Activated CD8-positive, alpha-beta memory T cell treated with anti-CD3 and anti-CD28 coated beads for 48 hours (primary cell): ENCODE measurements around the gene HRNR.
"Not testable (repeated sequence)": the region's sequence is repeated elsewhere in the genome, so short reads cannot be mapped to it uniquely, and the experiment has no call there.

ENCODE experiments used
- DNase-seq, 3 experiments: peaks; one replicate each; pipeline ENCODE4 v3.0.0-alpha.2; 2020; ENCODE audit warnings: low read depth in 2 of 3, low spot score in 2 of 3

Gene HRNR

DNA sequence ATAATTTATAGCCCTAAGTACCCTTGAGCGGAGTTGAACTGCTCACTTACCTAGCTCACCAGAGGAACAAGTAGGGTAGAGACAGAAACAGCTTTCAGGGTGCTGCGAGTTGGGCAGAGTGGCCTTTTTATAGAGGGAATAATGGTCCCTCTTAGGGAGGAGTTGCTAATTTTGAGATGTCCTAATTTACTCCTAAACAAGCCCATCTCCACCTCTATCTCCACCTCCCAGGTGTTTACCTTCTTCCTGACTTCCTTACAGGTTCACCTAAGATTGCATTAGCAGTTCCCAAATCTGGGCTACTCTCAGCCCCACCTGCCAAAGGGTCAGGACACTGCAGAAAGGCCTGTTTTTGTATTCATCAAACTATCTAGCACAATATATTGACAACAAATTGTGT lies at the start of gene HRNR:
HRNR (minus strand) TSS at position 101 of the 400 bp plus-strand sequence. CDS start 940 bp downstream, outside the sequence.
- no peak for DNase-seq

DNA sequence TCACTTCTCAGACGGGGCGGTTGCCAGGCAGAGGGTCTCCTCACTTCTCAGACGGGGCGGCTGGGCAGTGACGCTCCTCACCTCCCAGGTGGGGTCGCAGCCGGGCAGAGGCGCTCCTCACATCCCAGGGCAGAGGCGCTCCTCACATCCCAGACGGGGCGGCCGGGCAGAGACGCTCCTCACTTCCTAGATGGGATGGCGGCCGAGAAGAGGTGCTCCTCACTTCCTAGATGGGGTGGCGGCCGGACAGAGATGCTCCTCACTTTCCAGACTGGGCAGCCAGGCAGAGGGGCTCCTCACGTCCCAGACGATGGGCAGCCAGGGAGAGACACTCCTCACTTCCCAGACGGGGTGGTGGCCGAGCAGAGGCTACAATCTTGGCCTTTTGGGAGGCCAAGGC lies 32.4 kb upstream of the HRNR start:
- DNase-seq: not testable (repeated sequence)

DNA sequence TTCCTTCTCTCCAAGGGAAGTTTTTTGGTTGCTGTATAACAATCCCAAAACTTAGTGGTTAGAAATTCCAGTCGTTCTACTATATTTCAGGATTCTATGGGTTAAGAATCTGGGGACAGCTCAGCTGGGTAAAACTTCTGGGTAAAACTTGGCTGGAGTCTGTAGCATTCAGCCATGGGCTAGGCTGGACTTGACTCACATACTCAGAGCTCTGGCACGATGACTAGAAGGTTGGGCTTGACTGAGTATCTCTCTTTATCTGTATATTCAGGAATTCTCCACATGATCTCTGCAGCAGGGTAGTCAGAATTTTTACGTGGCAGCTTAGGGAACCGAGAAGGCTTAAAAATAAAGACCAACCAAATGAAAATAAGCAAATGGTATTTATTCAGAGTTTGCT lies 28.2 kb upstream of the HRNR start:
- DNase-seq: no peak

DNA sequence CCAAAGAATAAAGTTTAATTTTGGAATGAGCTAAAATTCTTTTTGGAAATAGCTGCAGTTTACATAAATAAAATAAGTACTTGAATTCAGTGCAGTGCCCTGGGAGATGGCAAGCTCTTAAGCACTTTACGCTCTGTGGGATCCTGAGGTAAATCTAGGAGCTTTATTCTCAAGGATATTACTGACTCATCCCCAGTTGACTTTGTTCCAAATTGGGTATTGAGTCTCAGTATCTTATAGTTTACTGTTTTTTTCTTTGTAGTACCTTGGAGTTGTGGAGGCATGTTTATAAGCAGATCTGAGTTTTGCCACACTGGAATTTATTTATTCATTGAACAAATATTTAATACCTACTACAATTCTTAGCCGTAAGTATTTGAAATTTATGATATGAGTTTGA lies 27.4 kb upstream of the HRNR start:
- DNase-seq: no peak

DNA sequence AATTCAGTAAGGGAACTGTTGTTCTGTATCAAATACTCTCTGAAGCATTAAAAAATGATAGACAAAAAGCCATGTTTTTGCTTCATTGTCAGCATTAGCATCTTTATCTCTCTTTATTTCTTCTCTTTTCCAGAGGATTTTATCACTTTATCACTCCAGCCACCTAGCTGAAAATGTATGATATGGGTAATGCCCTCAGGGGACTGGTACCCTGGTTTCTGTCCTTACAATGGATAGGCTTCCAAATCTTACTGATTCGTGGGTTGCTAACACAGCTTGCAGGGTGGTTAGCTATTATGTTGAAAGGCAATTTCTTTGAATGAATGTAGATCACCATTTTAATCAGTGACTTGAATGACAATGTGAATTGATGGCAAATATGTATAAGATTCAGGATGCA lies 23.3 kb upstream of the HRNR start:
- no peak for DNase-seq

DNA sequence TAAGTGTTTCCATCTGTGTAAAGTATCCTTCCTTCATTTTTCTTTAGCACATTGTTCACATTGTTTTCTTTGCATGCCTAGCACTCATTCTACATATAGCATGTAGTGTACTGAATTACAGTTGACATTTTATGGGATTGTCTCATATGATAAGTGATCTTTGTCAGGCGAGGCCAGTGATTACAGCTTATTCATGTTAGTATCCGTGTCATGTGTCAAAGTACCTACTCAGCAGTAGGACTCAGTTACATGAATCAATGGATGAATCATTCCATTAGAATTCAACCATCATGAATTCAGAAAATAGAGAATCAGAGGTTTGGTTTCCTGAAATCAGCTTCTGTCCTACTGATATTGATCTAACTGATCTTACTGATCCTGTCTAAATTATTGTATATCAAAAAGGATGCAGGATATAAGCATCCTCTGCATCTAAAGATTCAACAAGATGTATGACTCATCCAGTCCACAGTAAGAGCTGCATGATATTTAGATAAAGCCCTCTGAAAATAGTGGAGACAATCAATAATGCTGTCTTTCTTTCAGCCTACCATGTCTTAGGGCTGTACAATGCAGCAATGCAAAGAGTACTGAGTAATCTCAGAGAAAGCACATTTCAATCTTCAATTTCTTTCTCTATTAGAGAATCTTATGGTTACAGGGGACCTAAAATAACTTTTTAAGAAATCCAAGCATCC lies 20.7 kb upstream of the HRNR start:
- DNase-seq: no peak

DNA sequence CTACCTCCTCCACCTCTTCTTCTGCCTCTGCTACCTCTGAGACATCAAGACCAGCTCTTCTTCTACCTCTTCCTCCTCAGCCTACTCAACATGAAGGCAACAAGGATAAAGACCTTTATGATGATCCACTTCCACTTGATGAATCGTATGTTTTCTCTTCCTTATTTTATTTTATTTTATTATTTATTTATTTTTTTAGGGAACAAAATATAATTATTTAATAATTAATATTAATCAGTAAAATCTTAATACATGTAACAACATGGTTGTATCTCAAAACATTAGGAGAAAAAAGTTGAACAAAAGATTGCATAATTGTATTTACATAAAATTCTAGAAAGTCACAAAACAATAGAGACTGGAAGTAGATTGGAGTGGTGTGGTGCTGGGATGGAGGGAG lies 13.1 kb upstream of the HRNR start:
- no peak for DNase-seq

DNA sequence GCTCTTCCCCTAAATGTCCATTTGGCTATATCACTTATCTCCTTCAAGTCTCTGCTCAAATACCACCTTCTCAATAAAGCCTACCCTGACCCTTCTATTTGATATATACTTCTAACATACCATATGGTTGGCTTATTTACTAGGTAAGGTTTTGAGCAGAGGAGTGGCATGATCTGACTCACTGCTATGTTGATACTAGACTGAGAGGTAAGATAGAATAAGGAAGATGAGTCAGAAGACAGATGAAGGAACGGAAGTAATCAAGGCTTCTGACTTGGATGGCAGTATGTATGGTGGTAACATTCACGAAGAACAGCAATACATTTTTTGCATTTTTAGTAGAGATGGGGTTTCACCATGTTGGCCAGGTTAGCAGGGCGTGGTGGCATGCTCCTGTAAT lies 4.8 kb upstream of the HRNR start:
- no peak for DNase-seq

DNA sequence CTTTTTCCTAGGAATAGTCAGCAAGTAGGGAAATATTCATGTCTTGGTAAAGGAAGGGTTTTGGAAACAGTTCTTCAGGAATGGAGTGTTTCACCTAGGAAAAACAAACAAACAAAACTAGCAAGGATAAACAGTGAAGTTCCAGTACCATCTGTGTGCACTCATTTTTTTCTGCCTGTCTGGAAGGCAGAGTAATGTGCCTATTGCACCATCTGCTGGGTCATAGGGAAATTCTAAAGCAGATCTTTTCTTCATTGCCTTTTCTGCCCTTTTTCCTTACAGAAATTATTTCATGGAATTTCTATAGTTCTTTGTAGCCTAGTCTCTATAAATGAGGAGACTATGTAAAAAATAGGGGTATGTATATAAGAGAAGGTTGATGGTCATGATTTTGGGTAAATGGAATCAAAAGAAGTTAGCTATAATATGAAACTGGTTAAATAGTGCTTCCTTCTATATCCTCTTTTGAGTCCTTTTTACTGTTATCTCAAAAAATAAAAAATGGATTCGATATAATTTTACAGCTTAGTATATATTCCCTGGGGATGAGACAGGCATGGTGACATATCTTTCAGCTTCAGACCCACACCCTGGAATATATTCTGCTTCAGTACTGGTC lies 3.4 kb upstream of the HRNR start:
- no peak for DNase-seq

DNA sequence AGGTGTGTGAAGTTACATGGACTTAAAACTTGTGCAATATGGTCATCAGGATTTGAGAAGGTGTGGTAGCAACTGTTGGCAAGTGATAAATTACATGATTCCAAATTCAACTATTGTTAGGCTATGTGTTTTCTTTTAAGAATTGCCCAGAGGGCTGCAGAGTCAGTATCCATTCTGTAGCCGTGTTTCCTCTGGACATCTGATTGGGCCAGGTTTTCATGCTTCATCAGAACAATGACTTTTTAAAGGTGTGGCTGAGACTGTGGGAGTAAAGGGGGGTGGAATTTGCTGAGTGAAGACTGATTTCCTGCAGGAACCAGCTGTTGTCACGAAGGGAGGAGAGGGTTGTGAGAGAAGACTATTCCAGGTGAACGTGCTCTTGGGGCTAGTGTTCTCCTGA lies 1.7 kb upstream of the HRNR start:
- no peak for DNase-seq

DNA sequence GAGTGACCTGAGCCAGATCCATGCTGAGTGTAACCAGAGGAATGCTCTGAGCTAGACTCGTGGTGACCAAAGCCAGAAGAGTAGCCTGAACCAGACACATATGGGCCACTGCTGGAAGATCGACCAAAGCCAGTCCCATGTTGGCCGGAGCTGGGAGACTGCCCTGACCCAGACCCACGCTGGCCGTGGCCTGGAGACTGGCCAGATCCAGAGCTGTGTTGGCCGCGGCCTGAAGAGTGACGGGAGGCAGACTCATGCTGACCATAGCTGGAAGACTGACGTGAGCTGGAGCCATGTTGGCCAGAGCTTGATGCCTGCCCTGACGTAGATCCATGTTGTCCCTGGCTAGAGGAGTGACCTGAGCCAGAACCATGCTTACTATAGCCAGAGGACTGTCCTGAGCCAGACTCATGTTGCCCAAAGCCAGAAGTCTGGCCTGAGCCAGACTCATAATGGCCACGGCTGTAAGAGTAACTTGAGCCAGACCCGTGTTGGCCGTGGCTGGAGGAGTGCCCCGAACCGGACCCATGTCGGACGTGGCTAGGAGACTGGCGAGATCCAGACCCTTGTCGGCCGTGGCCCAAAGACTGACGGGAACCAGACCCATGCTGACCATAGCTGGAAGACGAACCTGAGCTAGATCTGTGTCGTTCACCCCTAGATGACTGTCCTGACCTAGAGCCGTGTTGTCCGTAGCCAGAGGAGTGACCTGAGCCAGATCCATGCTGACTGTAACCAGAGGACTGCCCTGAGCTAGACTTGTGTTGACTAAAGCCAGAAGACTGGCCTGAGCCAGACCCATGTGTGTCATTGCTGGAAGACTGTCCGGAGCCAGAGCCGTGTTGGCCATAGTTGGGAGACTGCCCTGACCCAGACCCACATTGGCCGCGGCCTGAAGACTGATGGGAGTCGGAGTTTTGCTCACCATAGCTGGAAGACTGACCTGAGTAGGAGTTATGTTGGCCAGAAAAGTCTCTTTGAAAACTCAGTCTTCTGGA lies 3.5 kb downstream of the HRNR start:
- no peak for DNase-seq

DNA sequence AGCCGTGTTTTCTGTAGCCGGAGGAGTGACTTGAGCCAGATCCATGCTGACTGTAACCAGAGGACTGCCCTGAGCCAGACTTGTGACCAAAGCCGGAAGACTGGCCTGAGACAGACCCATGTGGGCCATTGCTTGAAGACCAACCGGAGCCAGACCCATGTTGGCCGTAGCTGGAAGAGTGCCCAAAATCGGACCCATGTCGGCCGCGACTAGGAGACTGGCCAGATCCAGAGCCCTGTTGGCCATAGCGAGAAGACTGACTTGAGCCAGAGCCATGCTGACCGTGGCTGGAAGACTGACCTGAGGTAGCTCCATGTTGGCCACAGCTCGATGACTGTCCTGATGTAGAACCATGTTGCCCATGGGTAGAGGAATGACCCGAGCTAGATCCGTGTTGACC lies 4.6 kb downstream of the HRNR start:
- DNase-seq: not testable (repeated sequence)

DNA sequence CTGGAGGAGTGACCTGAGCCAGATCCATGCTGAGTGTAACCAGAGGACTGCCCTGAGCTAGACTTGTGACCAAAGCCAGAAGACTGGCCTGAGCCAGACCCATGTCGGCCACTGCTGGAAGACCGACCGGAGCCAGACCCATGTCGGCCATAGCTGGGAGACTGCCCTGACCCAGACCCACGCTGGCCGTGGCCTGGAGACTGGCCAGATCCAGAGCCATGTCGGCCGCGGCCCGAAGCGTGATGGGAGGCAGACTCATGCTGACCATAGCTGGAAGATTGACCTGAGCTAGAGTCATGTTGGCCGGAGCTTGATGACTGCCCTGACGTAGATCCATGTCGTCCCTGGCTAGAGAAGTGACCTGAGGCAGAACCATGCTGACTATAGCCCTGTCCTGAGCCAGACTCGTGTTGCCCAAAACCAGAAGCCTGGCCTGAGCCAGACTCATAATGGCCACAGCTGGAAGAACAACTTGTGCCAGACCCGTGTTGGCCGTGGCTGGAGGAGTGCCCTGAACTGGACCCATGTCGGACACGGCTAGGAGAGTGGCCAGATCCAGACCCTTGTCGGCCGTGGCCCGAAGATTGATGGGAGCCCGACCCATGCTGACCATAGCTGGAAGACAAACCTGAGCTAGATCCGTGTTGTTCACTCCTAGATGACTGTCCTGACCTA lies 5.1 kb downstream of the HRNR start:
- DNase-seq: no peak

DNA sequence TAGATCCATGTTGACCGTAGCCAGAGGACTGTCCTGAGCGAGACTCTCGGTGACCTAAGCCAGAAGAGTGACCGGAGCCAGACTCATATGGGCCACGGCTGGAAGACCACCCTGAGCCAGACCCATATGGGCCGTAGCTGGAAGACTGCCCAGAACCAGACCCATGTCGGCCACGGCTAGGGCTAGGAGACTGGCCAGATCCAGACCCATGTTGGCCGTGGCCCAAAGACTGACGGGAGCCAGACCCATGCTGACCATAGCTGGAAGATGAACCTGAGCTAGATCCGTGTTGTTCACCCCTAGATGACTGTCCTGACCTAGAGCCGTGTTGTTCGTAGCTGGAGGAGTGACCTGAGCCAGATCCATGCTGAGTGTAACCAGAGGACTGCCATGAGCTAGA lies 8.4 kb downstream of the HRNR start:
- DNase-seq: not testable (repeated sequence)

DNA sequence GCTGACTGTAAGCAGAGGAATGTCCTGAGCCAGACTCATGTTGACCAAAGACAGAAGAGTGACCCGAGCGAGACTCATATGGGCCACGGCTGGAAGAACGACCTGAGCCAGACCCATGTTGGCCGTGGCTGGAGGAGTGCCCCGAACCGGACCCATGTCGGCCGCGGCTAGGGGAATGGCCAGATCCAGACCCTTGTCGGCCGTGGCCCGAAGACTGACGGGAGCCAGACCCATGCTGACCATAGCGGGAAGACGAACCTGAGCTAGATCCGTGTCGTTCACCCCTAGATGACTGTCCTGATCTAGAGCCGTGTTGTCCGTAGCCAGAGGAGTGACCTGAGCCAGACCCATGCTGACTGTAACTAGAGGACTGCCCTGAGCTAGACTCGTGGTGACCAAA lies 9.1 kb downstream of the HRNR start:
- DNase-seq: not testable (repeated sequence)

DNA sequence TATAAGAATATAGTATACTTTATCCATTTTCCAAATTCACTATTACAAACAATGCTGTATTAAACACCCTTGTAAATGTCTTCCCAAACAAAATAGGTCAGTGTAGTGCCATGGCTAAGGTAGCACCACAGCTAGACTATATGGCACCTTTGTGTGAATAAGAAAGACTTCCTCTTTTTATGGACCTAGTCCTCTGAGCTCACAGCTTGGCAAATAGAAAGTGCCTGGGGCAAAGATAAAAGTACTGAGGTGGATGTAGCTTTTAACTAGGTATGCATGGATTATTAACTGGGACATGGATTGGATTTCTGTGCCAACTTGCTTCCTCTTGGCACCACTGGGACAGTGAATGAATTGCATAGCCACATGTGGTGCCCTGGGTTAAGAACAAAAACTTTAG lies 25.0 kb downstream of the HRNR start:
- no peak for DNase-seq

DNA sequence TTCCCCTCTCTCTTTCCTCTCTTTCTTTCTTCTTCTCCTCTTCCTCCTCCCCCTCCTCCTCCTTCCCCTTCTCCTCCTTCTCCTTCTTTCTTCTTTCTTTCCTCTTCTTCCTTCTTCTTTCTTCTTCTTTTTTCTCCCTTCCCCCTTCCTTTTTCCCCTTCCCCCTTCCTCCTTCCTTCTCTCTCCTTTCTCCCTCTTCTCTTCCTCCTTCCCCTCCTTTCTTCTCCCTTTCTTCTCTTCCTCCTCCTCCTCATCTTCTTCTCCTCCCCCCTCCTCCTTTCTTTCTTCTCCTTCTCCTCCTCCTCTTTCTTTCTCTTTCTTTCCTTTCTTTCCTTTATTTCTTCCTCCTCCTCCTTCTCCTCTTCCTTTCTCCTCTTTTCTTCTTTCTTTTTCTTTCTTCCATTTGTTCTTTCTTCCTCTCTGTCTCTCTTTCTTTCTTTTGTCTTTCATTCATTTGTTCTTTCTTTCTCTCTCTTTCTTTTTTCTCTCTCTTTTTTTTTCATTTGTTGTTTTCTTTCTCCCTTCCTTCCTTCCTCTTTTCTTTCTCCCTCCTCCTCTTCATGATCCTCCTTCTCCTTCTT lies 26.5 kb downstream of the HRNR start:
- DNase-seq: no peak

DNA sequence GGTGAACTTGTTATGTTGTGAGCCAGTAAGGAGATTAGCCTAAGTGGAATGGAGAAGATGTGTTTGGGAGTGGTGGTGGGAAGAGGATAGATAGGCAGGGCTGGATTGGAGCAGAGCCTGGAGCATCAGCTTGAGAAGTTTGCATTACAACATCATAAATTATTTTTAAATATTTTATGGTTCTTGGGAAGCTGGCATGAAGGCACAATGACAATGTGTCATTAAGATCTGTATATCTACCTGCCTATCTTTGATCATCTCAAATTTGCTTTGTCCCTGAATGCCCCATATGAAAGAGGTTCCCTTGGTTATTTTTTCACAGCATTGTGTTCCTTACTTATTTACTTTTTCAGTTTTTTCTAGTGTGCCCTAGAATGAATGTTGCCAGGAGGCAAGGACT lies 32.3 kb downstream of the HRNR start:
- DNase-seq: no peak

DNA sequence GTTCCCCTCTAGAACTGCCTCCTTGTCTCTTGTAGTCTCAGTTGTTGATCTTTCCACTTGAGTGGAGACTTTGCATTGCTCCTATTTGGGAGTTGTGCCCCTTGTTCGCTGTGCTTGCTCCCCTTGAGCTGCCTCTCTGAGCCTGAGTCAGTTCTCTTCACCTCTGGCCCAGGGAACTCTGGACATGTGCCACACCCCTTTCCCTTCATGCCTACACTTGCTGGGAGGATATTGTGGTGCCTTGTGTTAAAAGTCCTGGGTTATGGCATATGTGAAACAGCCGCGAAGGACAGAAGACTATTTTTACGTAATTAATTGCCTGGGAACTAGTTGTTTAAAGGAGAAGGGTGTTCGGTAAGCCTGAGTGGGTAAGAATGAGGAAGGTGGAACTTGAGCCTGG lies 32.7 kb downstream of the HRNR start:
- no peak for DNase-seq

DNA sequence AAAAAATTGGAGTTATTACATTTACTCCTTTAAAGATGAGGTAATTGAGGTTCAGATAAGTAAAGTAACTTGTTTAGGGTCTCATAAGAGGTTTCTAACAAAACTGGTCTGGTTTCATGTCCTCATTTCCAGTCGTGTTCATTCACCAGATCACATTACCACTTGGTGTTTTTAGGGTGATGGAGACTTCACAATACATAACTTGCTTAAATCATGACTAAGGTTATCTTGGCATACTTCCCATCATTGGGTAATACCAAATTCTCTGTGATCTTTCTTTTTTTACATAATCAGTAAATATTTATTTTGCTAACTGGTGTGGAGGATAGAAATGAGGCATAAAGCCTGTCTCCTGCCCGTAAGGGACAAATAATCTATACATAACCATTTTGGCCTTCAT lies 33.4 kb downstream of the HRNR start:
- no peak for DNase-seq
